ENCODE data around the gene MYPN. TPM values are rescaled to one million over a fixed set of nuclear protein-coding genes. Genes with fewer than 3 reads are reported as not detected.

The MYPN gene
- total and polyA plus RNA-seq, 2 experiments from 2014 or later = not detected

DNA sequence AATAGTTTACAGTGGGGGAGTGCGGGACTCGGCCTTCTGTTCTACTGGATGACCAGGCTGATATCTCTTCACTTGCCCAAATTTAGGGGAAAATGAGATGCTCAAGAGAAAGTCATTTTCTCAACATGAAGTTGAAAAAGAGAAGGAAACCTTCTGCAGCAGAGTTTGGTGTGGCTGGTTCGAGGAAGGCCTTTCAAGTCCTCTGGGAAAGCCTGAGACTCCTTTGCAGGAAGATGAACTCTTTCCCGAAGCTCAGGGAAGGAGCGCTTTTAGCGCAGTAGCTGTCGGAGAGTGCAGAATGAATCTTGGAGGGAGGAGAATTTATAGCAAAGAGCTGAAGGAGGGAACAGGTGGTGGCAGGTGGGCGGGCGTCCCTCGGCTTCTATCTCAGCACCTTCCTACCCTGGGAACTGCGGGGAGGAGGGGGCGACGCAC, 122.5 kb downstream of the MYPN start, which contains the start of gene ATOH7:
ATOH7 (minus strand) TSS at position 297 of the 435 bp plus-strand sequence. CDS start 436 bp downstream, outside the sequence.
- Mint-ChIP-seq H3K9me3 (no peaks in the 10 kb centered on the region), H3K27me3 (ENCODE audit: insufficient read depth, low read depth, poor library complexity) (peaks cover 11% of the 10 kb centered on the region), H3K4me3 (peak within 1 kb of the TSS; percentile 84), H3K27ac (peak within 1 kb of the TSS; percentile 88), H3K36me3 (ENCODE audit: low read depth) (no peaks in the 10 kb centered on the region), H3K4me1 (peaks cover 9% of the 10 kb centered on the region)
- Histone ChIP-seq H3K9me2 (ENCODE audit: insufficient read depth) (no peaks in the 10 kb centered on the region), H4K20me1 (replicated peaks; ENCODE audit: insufficient read depth) (no peaks in the 10 kb centered on the region), H3K4me3 (peak within 1 kb of the TSS; percentile 86), H3K4me1 (ENCODE audit: insufficient read depth) (peaks cover 9% of the 10 kb centered on the region), H3K27me3 (ENCODE audit: insufficient read depth) (peaks cover 40% of the 10 kb centered on the region), H2AFZ (peak within 1 kb of the TSS; percentile 100), H3K4me2 (peak within 1 kb of the TSS; percentile 98), H3K79me2 (replicated peaks; ENCODE audit: insufficient read depth) (no peaks in the 10 kb centered on the region), H3K36me3 (ENCODE audit: insufficient read depth) (no peaks in the 10 kb centered on the region), H3K27ac (ENCODE audit: low read depth) (no peak within 1 kb of the TSS), H3F3A (replicated peaks; ENCODE audit: low read depth) (no peaks in the 10 kb centered on the region; the same call in 1 of the 2 replicates)
- TF ChIP-seq NANOG (IDR thresholded peaks at IDR 0.05; ENCODE audit: borderline replicate concordance) (no peak), JUNB (IDR thresholded peaks at IDR 0.05; ENCODE audit: unreplicated experiment) (no peak), ZNF114 (CRISPR knock-in tag; IDR thresholded peaks at IDR 0.05) (no peak), POLR2AphosphoS5 (IDR thresholded peaks at IDR 0.05; ENCODE audit: low read depth) (no peak; the same call in 1 of the 2 replicates), STAT1 (IDR thresholded peaks at IDR 0.05; ENCODE audit: unreplicated experiment) (no peak)
- TF ChIP-seq, protein P1, sequence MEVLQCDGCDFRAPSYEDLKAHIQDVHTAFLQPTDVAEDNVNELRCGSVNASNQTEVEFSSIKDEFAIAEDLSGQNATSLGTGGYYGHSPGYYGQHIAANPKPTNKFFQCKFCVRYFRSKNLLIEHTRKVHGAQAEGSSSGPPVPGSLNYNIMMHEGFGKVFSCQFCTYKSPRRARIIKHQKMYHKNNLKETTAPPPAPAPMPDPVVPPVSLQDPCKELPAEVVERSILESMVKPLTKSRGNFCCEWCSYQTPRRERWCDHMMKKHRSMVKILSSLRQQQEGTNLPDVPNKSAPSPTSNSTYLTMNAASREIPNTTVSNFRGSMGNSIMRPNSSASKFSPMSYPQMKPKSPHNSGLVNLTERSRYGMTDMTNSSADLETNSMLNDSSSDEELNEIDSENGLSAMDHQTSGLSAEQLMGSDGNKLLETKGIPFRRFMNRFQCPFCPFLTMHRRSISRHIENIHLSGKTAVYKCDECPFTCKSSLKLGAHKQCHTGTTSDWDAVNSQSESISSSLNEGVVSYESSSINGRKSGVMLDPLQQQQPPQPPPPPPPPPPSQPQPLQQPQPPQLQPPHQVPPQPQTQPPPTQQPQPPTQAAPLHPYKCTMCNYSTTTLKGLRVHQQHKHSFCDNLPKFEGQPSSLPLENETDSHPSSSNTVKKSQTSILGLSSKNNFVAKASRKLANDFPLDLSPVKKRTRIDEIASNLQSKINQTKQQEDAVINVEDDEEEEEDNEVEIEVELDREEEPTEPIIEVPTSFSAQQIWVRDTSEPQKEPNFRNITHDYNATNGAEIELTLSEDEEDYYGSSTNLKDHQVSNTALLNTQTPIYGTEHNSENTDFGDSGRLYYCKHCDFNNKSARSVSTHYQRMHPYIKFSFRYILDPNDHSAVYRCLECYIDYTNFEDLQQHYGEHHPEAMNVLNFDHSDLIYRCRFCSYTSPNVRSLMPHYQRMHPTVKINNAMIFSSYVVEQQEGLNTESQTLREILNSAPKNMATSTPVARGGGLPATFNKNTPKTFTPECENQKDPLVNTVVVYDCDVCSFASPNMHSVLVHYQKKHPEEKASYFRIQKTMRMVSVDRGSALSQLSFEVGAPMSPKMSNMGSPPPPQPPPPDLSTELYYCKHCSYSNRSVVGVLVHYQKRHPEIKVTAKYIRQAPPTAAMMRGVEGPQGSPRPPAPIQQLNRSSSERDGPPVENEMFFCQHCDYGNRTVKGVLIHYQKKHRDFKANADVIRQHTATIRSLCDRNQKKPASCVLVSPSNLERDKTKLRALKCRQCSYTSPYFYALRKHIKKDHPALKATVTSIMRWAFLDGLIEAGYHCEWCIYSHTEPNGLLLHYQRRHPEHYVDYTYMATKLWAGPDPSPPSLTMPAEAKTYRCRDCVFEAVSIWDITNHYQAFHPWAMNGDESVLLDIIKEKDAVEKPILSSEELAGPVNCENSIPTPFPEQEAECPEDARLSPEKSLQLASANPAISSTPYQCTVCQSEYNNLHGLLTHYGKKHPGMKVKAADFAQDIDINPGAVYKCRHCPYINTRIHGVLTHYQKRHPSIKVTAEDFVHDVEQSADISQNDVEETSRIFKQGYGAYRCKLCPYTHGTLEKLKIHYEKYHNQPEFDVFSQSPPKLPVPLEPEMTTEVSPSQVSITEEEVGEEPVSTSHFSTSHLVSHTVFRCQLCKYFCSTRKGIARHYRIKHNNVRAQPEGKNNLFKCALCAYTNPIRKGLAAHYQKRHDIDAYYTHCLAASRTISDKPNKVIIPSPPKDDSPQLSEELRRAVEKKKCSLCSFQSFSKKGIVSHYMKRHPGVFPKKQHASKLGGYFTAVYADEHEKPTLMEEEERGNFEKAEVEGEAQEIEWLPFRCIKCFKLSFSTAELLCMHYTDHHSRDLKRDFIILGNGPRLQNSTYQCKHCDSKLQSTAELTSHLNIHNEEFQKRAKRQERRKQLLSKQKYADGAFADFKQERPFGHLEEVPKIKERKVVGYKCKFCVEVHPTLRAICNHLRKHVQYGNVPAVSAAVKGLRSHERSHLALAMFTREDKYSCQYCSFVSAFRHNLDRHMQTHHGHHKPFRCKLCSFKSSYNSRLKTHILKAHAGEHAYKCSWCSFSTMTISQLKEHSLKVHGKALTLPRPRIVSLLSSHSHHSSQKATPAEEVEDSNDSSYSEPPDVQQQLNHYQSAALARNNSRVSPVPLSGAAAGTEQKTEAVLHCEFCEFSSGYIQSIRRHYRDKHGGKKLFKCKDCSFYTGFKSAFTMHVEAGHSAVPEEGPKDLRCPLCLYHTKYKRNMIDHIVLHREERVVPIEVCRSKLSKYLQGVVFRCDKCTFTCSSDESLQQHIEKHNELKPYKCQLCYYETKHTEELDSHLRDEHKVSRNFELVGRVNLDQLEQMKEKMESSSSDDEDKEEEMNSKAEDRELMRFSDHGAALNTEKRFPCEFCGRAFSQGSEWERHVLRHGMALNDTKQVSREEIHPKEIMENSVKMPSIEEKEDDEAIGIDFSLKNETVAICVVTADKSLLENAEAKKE (CRISPR knock-in tag; IDR thresholded peaks at IDR 0.05) = no peak
- TF ChIP-seq, protein P2, sequence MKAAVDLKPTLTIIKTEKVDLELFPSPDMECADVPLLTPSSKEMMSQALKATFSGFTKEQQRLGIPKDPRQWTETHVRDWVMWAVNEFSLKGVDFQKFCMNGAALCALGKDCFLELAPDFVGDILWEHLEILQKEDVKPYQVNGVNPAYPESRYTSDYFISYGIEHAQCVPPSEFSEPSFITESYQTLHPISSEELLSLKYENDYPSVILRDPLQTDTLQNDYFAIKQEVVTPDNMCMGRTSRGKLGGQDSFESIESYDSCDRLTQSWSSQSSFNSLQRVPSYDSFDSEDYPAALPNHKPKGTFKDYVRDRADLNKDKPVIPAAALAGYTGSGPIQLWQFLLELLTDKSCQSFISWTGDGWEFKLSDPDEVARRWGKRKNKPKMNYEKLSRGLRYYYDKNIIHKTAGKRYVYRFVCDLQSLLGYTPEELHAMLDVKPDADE (IDR thresholded peaks at IDR 0.05) = no peak
- peak; percentile 66 for DNase-seq (ENCODE audit: low spot score)
- ATAC-seq = peak; percentile 27
